Smooth muscle cell (in vitro differentiated cells): ENCODE results near the gene SNX13. TPM values are rescaled to one million over a fixed set of nuclear protein-coding genes. Genes with fewer than 3 reads are reported as not detected.

Source experiments
- DNase-seq: peaks from one replicate; lab custom pipeline; 2025; ENCODE audit not compliant: unreplicated experiment; lab: John Stamatoyannopoulos, UW
- H2AFZ ChIP-seq: fragments of 200-600 bp; sonication (generic); 2 replicates; pipeline ENCODE4 v1.6.0; 2016; ENCODE audit warnings: antibody characterized with exemption, low read depth, mild to moderate bottlenecking
- H3F3A ChIP-seq: fragments of 200-600 bp; sonication (generic); 2 replicates; pipeline ENCODE4 v1.6.0; 2017; ENCODE audit warnings: antibody characterized with exemption, low read depth
- H3K27ac ChIP-seq: fragments of 200-600 bp; sonication (generic); 2 replicates; pipeline ENCODE4 v1.5.1; 2016; ENCODE audit warnings: low read depth, mild to moderate bottlenecking
- H3K27me3 ChIP-seq: fragments of 200-600 bp; sonication (generic); 2 replicates; pipeline ENCODE4 v1.6.1; 2016; ENCODE audit warnings: low read depth, mild to moderate bottlenecking
- H3K36me3 ChIP-seq: fragments of 200-600 bp; sonication (generic); 2 replicates; pipeline ENCODE4 v1.5.1; 2016; ENCODE audit warnings: low read depth
- H3K4me1 ChIP-seq: fragments of 200-600 bp; sonication (generic); 2 replicates; pipeline ENCODE4 v1.5.1; 2016; ENCODE audit warnings: low read depth
- H3K4me2 ChIP-seq: fragments of 200-600 bp; sonication (generic); 2 replicates; pipeline ENCODE4 v1.6.0; 2016; ENCODE audit warnings: mild to moderate bottlenecking
- H3K4me3 ChIP-seq: fragments of 200-600 bp; sonication (generic); 2 replicates; pipeline ENCODE4 v1.5.1; 2016; ENCODE audit warnings: mild to moderate bottlenecking
- H3K79me2 ChIP-seq: fragments of 200-600 bp; sonication (generic); 2 replicates; pipeline ENCODE4 v1.6.0; 2016; ENCODE audit warnings: low read depth, mild to moderate bottlenecking
- H3K9ac ChIP-seq: fragments of 200-600 bp; sonication (generic); 2 replicates; pipeline ENCODE4 v1.6.0; 2016; ENCODE audit warnings: low read depth
- H3K9me3 ChIP-seq: fragments of 200-600 bp; sonication (generic); replicated peaks from 2 replicates; pipeline ENCODE4 v1.5.1; 2016; ENCODE audit warnings: low read depth
- H4K20me1 ChIP-seq: fragments of 200-600 bp; sonication (generic); 2 replicates; pipeline ENCODE4 v1.6.0; 2016; ENCODE audit warnings: low read depth
- CTCF ChIP-seq: fragments of 200-600 bp; sonication (generic); IDR thresholded peaks from 2 replicates; pipeline ENCODE4 v1.5.1; 2017; ENCODE audit warnings: borderline replicate concordance, mild to moderate bottlenecking, antibody characterized with exemption; ENCODE audit not compliant: insufficient read depth, poor library complexity, severe bottlenecking
- WGBS: methylation state at CpG from one replicate; pipeline ENCODE4 v1.1.7; 2016; ENCODE audit warnings: low lambda C conversion rate; 5-methylcytosine and 5-hydroxymethylcytosine counted together
- polyA plus RNA-seq: library from polyadenylated mRNA; unstranded; fragments of >200 nt; fragmentation: Nextera tagmentation; extraction: Ambion mirVana; gene quantifications from 2 replicates; pipeline ENCODE4 v1.2.1, GENCODE V29; 2016
- total RNA-seq: library from RNA; depleted of rRNA; stranded (reverse); fragments of >200 nt; gene quantifications from 2 replicates; pipeline ENCODE4 v1.2.3, GENCODE V29; 2014

Gene SNX13
- total and polyA plus RNA-seq, 2 experiments from 2014 or later, result 17.0 to 59.6 TPM

- no peak for DNase-seq
Measured at GRCh38 chr7:17830206-17830605, 110.1 kb downstream of the SNX13 start.

GRCh38 chr7:17829001-17829400, 111.3 kb downstream of the SNX13 start:
- Histone ChIP-seq H3K27me3 (no peaks in the 10 kb centered on the region), H3K4me3 (no peak overlapping the region), H3K36me3 (no peaks in the 10 kb centered on the region), H3K4me2 (no peak overlapping the region), H3K9ac (no peak overlapping the region), H3K4me1 (no peaks in the 10 kb centered on the region), H3K79me2 (no peaks in the 10 kb centered on the region), H3K27ac (no peak overlapping the region), H3F3A (no peaks in the 10 kb centered on the region), H2AFZ (no peak overlapping the region), H4K20me1 (peaks cover 4% of the 10 kb centered on the region), H3K9me3 (no peaks in the 10 kb centered on the region)
- no peak for DNase-seq
- TF ChIP-seq CTCF, result no peak
- 87% methylated on average over 3 of the region's 3 CpGs for WGBS

More at GRCh38 chr7:17830206-17830605, 110.1 kb downstream of the SNX13 start:
- Histone ChIP-seq H3K9ac (no peak overlapping the region), H2AFZ (no peak overlapping the region), H3K4me3 (no peak overlapping the region), H3K79me2 (no peaks in the 10 kb centered on the region), H3F3A (no peaks in the 10 kb centered on the region), H4K20me1 (peaks cover 4% of the 10 kb centered on the region), H3K4me2 (no peak overlapping the region), H3K36me3 (no peaks in the 10 kb centered on the region), H3K9me3 (no peaks in the 10 kb centered on the region), H3K27me3 (no peaks in the 10 kb centered on the region), H3K27ac (no peak overlapping the region), H3K4me1 (no peaks in the 10 kb centered on the region)
- WGBS, result 80% methylated on average over 1 of the region's 1 CpG
- TF ChIP-seq CTCF, result no peak

GRCh38 chr7:17822547-17823173, 117.6 kb downstream of the SNX13 start:
- no peaks in the 10 kb centered on the region for H3K79me2 ChIP-seq
- TF ChIP-seq CTCF, result no peak
- H3K27ac ChIP-seq, result no peak overlapping the region
- no peak overlapping the region for H3K4me2 ChIP-seq
- H3K4me1 ChIP-seq, result no peaks in the 10 kb centered on the region
- H3F3A ChIP-seq, result no peaks in the 10 kb centered on the region
- DNase-seq, result no peak
- H3K9me3 ChIP-seq, result no peaks in the 10 kb centered on the region
- WGBS, result 74% methylated on average over 3 of the region's 3 CpGs
- no peak overlapping the region for H2AFZ ChIP-seq
- H3K4me3 ChIP-seq, result no peak overlapping the region
- H3K27me3 ChIP-seq, result no peaks in the 10 kb centered on the region
- H3K36me3 ChIP-seq, result peaks cover 4% of the 10 kb centered on the region
- H4K20me1 ChIP-seq, result peaks cover 5% of the 10 kb centered on the region
- H3K9ac ChIP-seq, result no peak overlapping the region

GRCh38 chr7:17816903-17817302, 123.4 kb downstream of the SNX13 start:
- no peak for DNase-seq
- peaks cover 8% of the 10 kb centered on the region for H3K9me3 ChIP-seq
- peaks cover 5% of the 10 kb centered on the region for H4K20me1 ChIP-seq
- no peak overlapping the region for H3K9ac ChIP-seq
- no peak overlapping the region for H3K4me2 ChIP-seq
- H2AFZ ChIP-seq, result no peak overlapping the region
- H3K27ac ChIP-seq, result no peak overlapping the region
- no peaks in the 10 kb centered on the region for H3K79me2 ChIP-seq
- no peaks in the 10 kb centered on the region for H3K4me1 ChIP-seq
- H3K36me3 ChIP-seq, result peaks cover 16% of the 10 kb centered on the region
- TF ChIP-seq CTCF, result no peak
- H3K4me3 ChIP-seq, result no peak overlapping the region
- 89% methylated on average over 3 of the region's 3 CpGs for WGBS
- no peaks in the 10 kb centered on the region for H3K27me3 ChIP-seq
- H3F3A ChIP-seq, result no peaks in the 10 kb centered on the region
